ENCODE results near the gene ZPLD1.

ZPLD1 gene

DNA sequence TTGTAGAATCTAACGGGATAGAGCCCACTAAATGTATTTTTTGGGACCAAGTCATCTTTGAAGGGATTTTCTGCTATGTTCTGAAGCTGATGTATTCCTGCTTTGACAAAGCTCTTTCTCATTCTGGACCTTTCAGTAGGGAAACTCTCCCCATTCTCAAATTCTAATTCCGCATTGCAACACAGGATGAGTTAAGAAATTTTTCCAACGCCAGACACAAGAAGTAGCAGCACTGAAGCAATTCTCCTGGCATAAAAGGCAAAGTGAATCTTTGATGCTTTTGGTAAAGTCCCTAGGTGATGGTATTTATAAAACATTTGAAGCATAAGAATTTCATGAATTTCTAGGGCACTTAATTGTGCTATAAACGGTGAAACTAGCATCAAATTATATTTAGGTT lies 76.8 kb downstream of the ZPLD1 start:
- 95 to 96% methylated on average over 3 to 4 of the region's 4 CpGs for WGBS, 2 experiments
- H3K4me1 ChIP-seq (ENCODE audit: control insufficient read depth, insufficient read depth, low read length): no peaks in the 10 kb centered on the region

DNA sequence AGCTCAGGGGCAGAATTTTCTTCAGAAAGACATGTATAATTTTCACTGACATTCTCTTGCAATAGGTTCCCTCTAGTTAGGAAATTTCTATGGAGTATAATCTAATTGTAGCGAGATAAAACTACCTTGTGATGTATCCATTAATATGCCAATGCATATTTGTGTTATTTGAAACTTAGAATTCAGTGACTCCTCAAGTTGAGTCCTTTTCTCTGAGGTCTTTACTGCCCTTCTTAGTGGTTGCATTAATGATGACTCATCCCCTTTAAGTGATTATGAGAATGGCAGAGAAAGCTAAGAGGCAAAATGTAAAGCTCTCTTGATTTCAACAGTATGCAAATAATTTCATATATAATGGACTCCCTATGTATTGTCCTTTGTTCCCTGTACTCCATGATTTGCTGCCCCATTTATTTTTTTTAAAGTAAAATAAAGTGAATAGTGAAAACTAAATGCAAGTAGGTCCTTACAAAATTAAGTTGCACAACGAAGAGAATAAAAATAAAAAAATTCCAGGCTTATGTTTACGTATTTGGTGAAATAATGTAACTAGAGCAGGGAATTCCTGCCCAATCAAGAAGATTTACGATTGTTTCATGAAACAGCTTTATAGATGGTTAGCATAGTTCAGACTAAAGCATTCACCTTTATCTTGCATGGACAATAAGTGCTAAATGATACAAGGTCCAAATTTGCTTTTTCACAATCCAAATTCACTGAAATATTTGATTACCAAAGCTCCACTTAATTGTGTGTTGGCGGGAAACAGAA lies 78.1 kb downstream of the ZPLD1 start:
- WGBS, 2 experiments: 95 to 100% methylated on average over 4 to 5 of the region's 5 CpGs
- no peak overlapping the region for H3K27ac ChIP-seq (ENCODE audit: insufficient read depth, low read depth, low read length, poor library complexity, severe bottlenecking)
- H3K4me1 ChIP-seq (ENCODE audit: control insufficient read depth, insufficient read depth, low read length): no peaks in the 10 kb centered on the region
- no peaks in the 10 kb centered on the region for H3K36me3 ChIP-seq (ENCODE audit: control insufficient read depth, insufficient read depth, low read length)
- H3K9me3 ChIP-seq (ENCODE audit: control insufficient read depth, low read length): no peaks in the 10 kb centered on the region
- no peaks in the 10 kb centered on the region for H3K27me3 ChIP-seq (ENCODE audit: control insufficient read depth, insufficient read depth, low read length, poor library complexity, severe bottlenecking)
- no peak overlapping the region for H3K4me3 ChIP-seq (ENCODE audit: insufficient read depth, low read depth, low read length)

More for the DNA sequence above, 76.8 kb downstream of the ZPLD1 start:
- Histone ChIP-seq H3K4me3 (ENCODE audit: insufficient read depth, low read depth, low read length) (no peak overlapping the region), H3K27me3 (ENCODE audit: control insufficient read depth, insufficient read depth, low read length, poor library complexity, severe bottlenecking) (no peaks in the 10 kb centered on the region), H3K9me3 (ENCODE audit: control insufficient read depth, low read length) (no peaks in the 10 kb centered on the region), H3K27ac (ENCODE audit: insufficient read depth, low read depth, low read length, poor library complexity, severe bottlenecking) (no peak overlapping the region), H3K36me3 (ENCODE audit: control insufficient read depth, insufficient read depth, low read length) (no peaks in the 10 kb centered on the region)

DNA sequence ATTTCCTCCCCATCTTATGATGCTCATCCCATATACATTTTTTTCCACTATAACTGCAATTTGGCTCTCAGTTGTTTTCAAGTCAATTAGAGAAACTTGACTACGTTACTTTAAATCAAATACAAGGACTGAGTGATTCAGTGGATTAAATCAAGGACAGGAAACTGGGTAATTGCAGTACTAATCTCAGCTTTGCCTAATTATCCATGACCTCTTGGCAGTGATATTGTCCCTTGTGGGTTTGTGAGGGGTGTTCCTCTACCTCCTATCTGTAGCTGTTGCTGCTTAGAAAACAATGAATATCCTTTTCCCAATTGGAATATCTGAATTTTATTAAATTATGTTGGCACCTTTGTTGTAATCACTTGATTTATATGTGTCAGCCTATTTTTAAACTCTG lies 79.4 kb downstream of the ZPLD1 start:
- Histone ChIP-seq H3K9me3 (ENCODE audit: control insufficient read depth, low read length) (no peaks in the 10 kb centered on the region), H3K27me3 (ENCODE audit: control insufficient read depth, insufficient read depth, low read length, poor library complexity, severe bottlenecking) (no peaks in the 10 kb centered on the region), H3K4me1 (ENCODE audit: control insufficient read depth, insufficient read depth, low read length) (no peaks in the 10 kb centered on the region), H3K4me3 (ENCODE audit: insufficient read depth, low read depth, low read length) (no peak overlapping the region), H3K27ac (ENCODE audit: insufficient read depth, low read depth, low read length, poor library complexity, severe bottlenecking) (no peak overlapping the region), H3K36me3 (ENCODE audit: control insufficient read depth, insufficient read depth, low read length) (no peaks in the 10 kb centered on the region)
- 100% methylated on average over 1 of the region's 1 CpG for WGBS, 2 experiments

DNA sequence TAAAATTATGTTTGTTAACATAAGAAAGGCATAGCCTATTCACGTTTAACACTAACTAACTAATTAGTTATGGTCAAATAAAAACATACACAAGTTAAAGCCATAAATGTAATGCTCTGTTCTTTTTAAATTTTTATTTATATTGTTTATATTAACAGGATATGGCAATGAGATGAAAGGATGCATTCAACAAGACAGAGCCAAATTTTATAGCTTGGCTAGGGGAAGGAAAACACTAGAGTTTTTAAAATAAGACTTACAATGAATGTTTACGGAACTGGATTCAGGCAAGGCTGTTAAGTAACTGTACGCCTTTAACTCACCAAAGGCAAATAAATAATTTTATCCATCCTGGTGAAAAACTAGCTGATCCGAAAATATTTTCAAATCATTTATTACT lies 86.4 kb downstream of the ZPLD1 start:
- no peak overlapping the region for H3K4me3 ChIP-seq (ENCODE audit: insufficient read depth, low read depth, low read length)
- H3K36me3 ChIP-seq (ENCODE audit: control insufficient read depth, insufficient read depth, low read length): no peaks in the 10 kb centered on the region
- 92 to 96% methylated on average over 2 to 3 of the region's 4 CpGs for WGBS, 2 experiments
- no peaks in the 10 kb centered on the region for H3K9me3 ChIP-seq (ENCODE audit: control insufficient read depth, low read length)
- no peaks in the 10 kb centered on the region for H3K27me3 ChIP-seq (ENCODE audit: control insufficient read depth, insufficient read depth, low read length, poor library complexity, severe bottlenecking)
- no peaks in the 10 kb centered on the region for H3K4me1 ChIP-seq (ENCODE audit: control insufficient read depth, insufficient read depth, low read length)
- H3K27ac ChIP-seq (ENCODE audit: insufficient read depth, low read depth, low read length, poor library complexity, severe bottlenecking): no peak overlapping the region

DNA sequence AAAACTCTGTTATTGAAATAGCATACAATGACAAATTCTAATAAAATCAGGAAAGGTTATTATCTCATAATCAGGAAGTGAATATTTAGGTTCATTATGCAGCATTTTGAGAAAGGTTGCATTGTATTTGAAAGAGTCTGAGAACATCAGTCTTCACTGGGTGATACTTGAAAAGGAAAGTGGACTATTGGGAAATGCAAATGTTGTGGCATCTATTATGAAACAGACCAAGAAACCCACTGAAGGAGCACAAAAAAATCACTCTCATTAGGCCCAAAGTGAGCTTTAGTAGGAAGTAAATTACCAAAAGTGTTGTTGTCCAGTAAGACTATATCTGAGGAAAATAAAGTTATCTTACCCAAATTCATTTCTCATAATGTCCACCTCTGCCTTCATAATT lies 90.8 kb downstream of the ZPLD1 start:
- no peaks in the 10 kb centered on the region for H3K4me1 ChIP-seq (ENCODE audit: control insufficient read depth, insufficient read depth, low read length)
- no peak overlapping the region for H3K4me3 ChIP-seq (ENCODE audit: insufficient read depth, low read depth, low read length)
- no peaks in the 10 kb centered on the region for H3K27me3 ChIP-seq (ENCODE audit: control insufficient read depth, insufficient read depth, low read length, poor library complexity, severe bottlenecking)
- H3K36me3 ChIP-seq (ENCODE audit: control insufficient read depth, insufficient read depth, low read length): no peaks in the 10 kb centered on the region
- H3K9me3 ChIP-seq (ENCODE audit: control insufficient read depth, low read length): no peaks in the 10 kb centered on the region
- H3K27ac ChIP-seq (ENCODE audit: insufficient read depth, low read depth, low read length, poor library complexity, severe bottlenecking): no peak overlapping the region

DNA sequence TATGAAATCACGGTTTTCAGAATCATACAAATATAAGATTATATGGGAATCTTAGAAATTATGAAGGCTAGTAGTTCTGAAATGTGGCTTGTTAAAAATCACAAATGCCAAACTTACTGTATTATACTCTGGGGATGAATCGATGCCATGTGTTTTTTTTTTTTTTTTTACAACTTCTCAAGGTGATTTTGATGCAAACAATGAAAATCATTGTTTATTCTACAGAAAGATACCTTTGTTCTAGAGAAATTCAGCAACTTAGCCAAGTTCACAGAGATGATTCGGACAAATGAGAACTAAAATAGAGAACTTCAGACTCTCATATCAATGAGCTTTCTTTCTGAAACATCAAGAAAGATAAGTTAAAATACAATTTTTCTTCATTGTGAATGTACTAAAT lies 92.0 kb downstream of the ZPLD1 start:
- H3K27me3 ChIP-seq (ENCODE audit: control insufficient read depth, insufficient read depth, low read length, poor library complexity, severe bottlenecking): no peaks in the 10 kb centered on the region
- no peak overlapping the region for H3K27ac ChIP-seq (ENCODE audit: insufficient read depth, low read depth, low read length, poor library complexity, severe bottlenecking)
- WGBS, 2 experiments: 86 to 100% methylated on average over 1 to 2 of the region's 3 CpGs
- no peaks in the 10 kb centered on the region for H3K4me1 ChIP-seq (ENCODE audit: control insufficient read depth, insufficient read depth, low read length)
- no peak overlapping the region for H3K4me3 ChIP-seq (ENCODE audit: insufficient read depth, low read depth, low read length)
- H3K36me3 ChIP-seq (ENCODE audit: control insufficient read depth, insufficient read depth, low read length): no peaks in the 10 kb centered on the region
- H3K9me3 ChIP-seq (ENCODE audit: control insufficient read depth, low read length): no peaks in the 10 kb centered on the region

DNA sequence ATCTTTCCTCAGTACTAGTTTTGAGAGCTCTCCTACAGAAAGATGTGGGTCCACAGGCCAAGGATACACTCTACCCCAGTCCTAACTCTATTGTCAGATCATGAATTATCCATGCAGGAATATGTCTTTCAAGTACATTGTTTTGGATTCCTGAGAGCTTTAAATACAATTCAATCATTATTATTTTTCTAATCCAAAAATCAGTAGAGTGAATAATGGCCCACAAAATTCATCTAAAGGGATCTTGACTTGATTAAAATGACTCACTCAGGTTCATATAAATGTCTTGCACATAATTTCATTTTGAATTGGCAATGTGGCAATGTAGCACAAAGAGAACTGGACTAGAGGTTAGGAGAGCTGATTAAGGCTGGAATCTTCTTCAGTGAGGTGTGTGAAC lies 93.9 kb downstream of the ZPLD1 start:
- H3K9me3 ChIP-seq (ENCODE audit: control insufficient read depth, low read length): no peaks in the 10 kb centered on the region
- H3K4me1 ChIP-seq (ENCODE audit: control insufficient read depth, insufficient read depth, low read length): no peaks in the 10 kb centered on the region
- no peaks in the 10 kb centered on the region for H3K36me3 ChIP-seq (ENCODE audit: control insufficient read depth, insufficient read depth, low read length)
- no peaks in the 10 kb centered on the region for H3K27me3 ChIP-seq (ENCODE audit: control insufficient read depth, insufficient read depth, low read length, poor library complexity, severe bottlenecking)
- no peak overlapping the region for H3K27ac ChIP-seq (ENCODE audit: insufficient read depth, low read depth, low read length, poor library complexity, severe bottlenecking)
- H3K4me3 ChIP-seq (ENCODE audit: insufficient read depth, low read depth, low read length): no peak overlapping the region
